ENCODE measurements around the gene MYL11.

DNA sequence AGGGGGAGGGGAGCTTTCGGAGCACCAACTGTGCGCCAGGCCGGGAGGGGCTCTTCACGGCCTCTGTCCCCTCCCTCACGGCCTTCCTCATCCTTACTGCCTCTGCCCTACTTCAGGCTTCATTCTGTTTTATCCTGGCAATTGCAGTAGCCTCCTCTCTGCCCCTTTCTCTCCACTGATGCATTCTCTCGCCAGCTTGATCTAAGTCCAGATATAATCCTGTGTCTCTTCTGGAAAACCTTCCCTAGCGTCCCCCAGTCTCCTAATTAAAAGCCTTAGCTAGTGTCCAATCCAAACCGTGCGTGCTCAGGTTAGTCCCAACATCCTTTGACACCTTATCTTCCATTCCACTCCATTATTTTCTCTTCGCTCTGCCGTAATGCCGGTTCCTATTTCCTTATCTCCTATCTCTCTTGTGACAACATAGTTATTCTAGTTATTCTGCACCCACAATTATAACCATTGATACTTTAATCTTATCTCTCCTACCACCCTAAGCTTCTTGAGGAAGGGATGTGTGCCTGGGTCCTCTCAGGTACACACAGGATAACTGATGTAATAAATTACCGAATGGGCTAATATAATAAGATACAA lies 21.5 kb downstream of the MYL11 start:
- TF ChIP-seq, protein P1, sequence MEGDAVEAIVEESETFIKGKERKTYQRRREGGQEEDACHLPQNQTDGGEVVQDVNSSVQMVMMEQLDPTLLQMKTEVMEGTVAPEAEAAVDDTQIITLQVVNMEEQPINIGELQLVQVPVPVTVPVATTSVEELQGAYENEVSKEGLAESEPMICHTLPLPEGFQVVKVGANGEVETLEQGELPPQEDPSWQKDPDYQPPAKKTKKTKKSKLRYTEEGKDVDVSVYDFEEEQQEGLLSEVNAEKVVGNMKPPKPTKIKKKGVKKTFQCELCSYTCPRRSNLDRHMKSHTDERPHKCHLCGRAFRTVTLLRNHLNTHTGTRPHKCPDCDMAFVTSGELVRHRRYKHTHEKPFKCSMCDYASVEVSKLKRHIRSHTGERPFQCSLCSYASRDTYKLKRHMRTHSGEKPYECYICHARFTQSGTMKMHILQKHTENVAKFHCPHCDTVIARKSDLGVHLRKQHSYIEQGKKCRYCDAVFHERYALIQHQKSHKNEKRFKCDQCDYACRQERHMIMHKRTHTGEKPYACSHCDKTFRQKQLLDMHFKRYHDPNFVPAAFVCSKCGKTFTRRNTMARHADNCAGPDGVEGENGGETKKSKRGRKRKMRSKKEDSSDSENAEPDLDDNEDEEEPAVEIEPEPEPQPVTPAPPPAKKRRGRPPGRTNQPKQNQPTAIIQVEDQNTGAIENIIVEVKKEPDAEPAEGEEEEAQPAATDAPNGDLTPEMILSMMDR (IDR thresholded peaks at IDR 0.05; ENCODE audit: low read length): no peak
- no peak for TF ChIP-seq EZH2 (IDR thresholded peaks at IDR 0.05; ENCODE audit: borderline replicate concordance, low read length)
